Measurements from ENCODE around the gene ESPNL.
"Not testable (repeated sequence)": the region's sequence is repeated elsewhere in the genome, so short reads cannot be mapped to it uniquely, and the experiment has no call there.

ESPNL gene, protein sequence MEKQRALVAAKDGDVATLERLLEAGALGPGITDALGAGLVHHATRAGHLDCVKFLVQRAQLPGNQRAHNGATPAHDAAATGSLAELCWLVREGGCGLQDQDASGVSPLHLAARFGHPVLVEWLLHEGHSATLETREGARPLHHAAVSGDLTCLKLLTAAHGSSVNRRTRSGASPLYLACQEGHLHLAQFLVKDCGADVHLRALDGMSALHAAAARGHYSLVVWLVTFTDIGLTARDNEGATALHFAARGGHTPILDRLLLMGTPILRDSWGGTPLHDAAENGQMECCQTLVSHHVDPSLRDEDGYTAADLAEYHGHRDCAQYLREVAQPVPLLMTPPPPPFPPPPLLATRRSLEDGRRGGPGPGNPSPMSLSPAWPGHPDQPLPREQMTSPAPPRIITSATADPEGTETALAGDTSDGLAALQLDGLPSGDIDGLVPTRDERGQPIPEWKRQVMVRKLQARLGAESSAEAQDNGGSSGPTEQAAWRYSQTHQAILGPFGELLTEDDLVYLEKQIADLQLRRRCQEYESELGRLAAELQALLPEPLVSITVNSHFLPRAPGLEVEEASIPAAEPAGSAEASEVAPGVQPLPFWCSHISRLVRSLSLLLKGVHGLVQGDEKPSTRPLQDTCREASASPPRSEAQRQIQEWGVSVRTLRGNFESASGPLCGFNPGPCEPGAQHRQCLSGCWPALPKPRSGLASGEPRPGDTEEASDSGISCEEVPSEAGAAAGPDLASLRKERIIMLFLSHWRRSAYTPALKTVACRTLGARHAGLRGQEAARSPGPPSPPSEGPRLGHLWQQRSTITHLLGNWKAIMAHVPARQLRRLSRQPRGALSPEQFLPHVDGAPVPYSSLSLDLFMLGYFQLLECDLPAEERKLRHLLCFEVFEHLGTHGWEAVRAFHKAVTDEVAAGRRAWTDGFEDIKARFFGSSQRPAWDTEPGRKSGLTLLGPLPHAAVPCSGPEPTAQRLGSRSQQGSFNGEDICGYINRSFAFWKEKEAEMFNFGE

DNA sequence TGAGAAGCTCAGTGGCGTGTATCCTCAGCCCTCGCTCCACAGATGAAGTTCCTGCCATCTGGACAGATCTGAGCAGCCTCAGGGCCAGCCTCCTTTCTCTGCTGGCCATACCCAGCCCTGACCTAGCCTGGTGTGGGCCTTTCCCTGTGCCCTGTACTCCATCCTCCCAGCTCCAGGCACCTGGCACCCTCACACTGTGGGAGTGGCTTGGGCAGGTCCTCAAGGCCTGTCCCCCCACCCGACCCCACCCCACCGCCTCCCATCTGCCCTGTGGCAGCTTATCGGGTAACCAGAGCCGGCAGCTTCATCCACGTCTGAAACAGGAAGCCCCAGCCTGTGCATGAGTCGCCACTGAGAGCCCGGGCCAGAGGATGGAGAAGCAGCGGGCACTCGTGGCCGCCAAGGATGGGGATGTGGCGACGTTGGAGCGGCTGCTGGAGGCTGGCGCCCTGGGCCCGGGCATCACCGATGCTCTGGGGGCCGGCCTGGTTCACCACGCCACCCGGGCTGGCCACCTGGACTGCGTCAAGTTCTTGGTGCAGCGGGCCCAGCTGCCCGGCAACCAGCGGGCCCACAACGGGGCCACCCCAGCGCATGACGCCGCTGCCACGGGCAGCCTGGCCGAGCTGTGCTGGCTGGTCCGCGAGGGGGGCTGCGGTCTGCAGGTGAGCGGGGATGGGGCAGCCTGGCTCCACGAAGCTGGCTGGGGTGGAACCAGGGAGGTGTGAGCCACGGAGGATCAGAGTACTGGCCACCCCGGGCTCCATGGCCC lies at the start of gene ESPNL:
TSS of gene ESPNL (plus strand) at position 292 of the 772 bp plus-strand sequence. CDS start at position 372, 80 bp downstream.
- no peak for DNase-seq (ENCODE audit: low read depth)

DNA sequence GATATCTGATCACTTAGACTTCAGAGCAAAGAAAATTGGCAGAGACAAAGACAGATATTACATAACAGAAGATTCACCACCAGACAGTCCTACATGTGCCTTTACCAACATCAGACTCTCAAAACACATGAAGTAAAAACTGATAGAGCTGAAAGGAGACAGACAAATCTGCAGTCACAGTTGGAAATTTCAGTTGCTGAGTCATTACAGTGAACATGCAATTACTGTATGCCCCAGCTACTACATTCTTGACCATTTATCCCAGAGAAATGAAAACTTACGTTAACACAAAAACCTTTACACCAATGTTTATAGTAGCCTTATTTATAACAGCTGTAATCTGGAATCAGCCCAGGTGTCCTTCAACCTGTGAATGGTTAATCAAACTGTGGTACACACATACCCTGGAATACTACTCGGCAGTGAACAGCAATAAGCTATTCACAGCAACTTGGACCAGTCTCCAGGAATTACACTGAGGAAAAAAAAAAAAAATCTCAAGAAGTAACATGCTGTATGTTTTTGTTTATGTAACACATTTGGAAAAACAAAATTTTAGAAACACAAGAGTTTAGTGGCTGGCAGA lies 46.9 kb upstream of the ESPNL start:
- no peak for DNase-seq (ENCODE audit: low read depth)

DNA sequence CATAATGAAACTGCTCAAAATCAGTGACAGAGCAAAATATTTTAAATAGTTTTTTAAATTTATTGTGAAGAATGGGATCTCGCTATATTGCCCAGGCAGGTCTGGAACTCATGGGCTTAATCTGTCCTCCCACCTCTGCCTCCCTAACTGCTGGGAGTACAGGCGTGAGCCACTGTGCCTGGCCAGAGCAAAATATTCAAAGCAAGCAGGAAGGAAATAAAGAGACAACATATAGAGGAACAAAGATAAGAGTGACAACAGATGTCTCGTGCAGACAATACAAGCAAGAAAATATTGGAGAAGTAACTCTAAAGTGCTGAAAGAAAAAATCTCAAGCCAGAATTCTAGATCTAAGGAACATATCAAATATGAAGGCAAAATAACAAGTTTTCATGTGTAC lies 44.3 kb upstream of the ESPNL start:
- no peak for DNase-seq (ENCODE audit: low read depth)

DNA sequence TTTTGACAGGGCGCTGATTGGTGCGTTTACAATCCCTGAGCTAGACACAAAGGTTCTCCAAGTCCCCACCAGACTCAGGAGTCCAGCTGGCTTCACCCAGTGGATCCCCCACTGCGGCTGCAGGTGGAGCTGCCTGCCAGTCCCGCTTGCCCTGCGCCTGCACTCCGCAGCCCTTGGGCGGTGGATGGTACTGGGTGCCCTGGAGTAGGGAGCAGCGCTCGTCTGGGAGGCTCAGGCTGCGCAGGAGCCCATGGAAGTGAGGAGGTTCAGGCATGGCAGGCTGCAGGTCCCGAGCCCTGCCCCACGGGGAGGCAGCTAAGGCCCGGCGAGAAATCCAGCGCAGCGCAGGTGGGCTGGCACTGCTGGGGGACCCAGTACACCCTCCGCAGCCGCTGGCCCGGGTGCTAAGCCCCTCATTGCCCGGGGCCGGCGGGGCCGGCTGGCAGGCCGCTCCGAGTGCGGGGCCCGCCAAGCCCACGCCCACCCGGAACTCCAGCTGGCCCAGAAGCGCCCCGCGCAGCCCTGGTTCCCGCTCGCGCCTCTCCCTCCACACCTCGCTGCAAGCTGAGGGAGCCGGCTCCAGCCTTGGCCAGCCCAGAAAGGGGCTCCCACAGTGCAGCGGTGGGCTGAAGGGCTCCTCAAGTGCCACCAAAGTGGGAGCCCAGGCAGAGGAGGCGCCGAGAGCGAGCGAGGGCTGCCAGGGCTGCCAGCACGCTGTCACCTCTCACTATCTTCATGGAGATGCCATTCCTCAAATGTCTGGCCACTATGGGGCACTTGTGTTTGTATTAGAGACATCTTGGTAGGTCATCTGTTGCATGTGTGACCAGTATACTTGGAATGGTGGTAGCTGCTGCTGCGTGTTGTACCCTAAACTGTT lies 42.2 kb upstream of the ESPNL start:
- DNase-seq (ENCODE audit: low read depth) = not testable (repeated sequence)

DNA sequence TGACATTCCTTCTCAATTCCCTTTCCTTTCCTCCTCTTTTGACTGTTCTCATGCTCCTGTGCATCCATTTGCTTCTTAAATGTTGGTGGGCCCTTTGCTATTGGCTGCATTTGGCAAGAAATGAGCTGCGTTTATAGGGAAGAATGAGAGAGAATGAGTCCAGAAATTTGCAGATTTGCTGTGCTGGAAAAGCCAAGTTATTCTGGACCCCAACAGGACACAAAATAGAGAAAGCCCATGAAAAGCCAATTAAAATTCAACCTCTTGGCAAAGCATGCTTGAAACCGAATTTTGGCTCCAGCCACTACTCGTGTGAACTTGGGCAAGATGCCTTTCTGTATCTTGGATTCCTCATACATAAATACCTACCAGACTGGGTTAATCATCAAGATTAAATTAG lies 40.6 kb upstream of the ESPNL start:
- DNase-seq (ENCODE audit: low read depth) = no peak

DNA sequence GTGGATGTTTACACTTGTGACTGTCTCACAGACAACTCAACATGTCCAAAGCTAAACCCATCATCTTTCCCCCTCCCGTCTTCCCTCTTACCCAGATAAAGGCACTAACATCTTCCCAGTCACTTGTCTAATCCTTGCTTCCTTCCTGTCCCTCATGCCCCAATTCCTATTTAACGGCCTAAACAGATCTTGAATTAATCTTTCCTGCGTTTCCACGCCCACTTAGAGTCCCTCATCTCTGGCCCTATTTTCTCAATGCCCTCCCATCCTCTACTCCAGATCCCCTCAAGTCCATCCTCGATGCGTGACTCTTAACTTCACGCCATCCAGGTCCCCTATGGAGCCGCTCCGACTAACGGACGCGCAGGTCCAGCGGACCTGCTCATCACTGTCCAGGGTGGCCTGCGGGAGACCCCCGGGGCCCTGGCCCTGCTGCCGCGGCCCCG lies 40.0 kb upstream of the ESPNL start:
- DNase-seq (ENCODE audit: low read depth) = no peak

DNA sequence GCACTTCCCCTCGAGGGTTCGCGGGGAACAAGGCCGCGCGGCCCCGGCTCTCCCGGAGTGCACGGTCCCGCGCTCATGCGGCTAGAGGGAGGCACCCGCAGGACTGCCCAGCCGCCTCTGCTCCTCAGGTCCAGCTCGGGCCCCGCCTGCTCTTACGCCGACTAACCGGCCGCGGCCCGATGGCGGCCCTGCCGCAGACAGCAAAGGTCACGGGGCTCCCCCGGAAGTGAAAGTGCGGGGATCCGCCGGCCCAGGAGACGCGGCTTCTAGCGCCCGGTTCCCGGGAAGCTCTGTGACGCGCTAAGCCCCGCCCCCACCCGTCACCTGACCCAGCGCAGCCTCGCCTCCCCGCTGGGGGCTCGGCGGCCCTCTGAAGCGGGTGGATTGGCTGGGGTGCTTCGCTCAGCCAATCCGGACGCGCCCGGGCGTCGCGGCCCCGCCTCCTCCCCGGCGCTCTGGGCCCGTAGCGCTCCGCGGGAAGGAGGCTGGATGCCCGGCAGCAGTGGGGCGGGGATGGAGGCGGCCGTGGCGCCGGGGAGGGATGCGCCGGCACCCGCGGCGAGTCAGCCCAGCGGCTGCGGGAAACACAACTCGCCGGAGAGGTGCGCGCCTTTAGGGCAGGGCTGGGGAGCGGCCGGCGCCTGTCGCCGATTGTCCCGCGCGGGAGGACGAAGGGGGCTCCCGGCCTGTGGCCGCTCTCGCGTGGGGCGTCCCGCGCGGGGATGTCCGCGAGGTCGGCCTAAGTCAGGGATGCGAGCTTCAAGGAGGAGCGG lies 39.4 kb upstream of the ESPNL start, which contains the start of gene SCLY:
TSS of gene SCLY (plus strand) at position 460 of the 773 bp plus-strand sequence. CDS start at position 514, 54 bp downstream.
- DNase-seq (ENCODE audit: low read depth) = peak; percentile 89

DNA sequence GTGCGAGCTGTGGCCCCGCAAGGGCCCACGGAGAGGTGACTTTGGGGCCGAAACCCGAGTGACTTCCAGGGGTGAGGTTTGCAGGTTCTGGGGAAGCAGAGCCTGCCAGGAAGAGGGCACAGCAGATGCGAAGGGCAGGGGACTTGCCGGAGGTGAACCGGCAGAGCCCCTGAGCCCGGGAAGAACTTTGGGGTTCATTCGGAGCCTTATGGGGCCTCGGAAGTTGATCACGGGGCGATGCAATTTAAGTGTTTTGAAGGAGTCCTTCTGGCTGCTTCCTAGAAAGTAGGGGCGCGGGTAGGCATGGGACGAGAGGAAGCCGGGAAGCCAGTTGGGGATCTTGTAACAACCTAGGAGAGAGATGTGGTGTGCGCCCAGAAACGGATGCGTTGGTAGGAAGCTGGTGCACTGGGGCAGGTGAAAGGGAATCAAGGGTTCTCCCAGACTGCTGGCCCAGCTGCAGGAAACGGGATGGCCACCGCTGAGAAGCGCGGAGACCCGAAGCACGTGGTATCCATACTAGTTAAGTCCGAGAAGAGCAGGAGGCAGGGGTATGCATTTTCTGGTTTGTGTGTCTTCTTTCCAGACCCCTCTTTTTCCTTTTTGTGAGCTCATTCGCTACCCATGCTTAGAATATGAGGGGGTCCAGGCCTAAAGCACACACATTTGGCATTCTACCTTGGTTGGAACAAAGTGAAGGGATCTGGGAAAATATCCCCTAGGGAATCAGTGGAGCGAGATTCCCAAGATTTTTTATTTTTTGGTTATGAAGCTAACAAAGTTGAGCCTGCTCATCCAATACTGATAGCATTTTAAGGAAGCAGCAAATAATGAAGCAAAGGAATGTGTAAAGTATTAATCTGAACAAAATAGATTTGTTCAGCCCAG lies 38.6 kb upstream of the ESPNL start:
- DNase-seq (ENCODE audit: low read depth) = no peak

DNA sequence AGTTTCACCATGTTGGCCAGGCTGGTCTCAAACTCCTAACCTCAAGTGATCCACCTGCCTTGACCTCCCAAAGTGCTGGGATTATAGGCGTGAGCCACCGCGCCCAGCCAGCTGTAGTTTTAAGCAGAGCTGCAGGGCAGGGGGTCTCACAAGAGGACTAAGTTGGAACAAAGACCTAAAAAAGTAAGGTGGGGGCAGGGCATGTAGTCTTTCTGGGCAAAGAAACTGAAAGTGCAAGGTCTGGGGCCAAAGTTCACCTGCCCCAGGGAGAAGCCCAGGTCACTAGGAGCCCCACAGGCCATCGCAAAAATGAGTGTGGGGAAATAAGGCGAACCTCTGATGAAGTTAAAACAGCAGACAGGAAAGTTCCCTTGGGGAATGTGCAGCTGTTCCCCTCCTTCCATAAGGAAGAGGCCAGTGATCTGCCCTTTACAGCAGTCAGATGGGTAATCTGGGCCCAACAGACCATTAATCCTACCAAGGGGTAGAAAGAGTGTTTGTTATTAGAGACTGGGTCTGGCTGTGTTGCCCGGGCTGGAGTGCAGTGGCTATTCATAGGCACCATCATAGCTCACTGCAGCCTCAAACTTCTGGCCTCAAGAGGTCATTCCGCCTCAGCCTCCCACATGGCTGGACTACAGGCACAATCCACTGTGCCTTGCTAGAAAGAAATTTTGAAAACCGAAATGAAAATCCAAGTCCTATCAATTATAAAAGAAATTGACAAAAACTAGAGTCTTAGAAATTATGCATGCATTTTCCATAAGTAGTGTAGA lies 36.5 kb upstream of the ESPNL start:
- DNase-seq (ENCODE audit: low read depth) = no peak

DNA sequence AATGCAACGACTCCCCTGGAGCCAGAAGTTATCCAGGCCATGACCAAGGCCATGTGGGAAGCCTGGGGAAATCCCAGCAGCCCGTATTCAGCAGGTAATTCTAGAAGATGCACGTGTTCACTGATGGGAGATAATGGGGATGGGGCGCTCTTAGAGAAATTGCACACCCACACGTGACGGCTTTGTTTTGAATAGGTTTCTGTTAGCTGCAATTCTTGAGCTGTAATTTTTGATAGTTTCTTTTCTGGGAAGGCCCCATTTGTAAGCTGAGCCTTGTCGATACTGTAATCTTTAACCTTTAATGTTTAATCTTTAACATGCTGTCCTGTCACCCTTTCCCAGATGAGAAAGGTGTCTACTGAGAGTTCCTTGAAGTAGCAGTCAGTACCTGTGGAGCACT lies 35.8 kb upstream of the ESPNL start:
- DNase-seq (ENCODE audit: low read depth) = no peak

DNA sequence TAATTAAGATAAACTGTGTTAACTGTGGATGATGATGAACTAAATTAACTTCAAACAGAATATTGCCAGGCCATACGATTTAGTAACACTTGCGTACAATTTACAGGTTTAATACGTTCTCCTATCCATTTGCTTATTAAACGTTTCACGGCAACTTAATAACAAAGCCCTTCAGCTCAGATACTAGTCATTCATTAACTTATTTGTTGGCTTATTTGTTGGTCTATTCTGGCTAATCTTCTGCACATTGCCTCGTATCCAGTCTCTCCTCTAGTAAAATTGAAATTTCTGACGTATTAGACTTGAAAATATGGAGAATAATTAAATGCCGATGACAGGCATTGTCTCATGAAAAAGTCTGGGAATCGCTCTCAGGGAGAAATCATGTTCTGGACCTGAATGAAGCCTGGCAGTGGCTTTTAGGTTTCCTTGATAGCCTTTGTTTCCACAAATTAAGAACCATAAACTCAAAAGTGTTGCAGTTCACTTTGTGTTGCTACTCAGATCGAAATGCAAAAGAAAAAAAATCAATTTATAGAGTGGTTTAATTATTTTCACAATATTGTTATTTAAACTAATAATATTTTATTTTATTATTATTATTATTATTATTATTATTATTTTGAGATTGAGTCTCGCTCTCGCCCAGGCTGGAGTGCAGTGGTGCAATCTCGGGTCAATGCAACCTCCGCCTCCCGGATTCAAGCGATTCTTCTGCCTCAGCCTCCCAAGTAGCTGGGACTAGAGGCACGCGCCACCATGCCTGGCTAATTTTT lies 34.9 kb upstream of the ESPNL start:
- DNase-seq (ENCODE audit: low read depth) = no peak

DNA sequence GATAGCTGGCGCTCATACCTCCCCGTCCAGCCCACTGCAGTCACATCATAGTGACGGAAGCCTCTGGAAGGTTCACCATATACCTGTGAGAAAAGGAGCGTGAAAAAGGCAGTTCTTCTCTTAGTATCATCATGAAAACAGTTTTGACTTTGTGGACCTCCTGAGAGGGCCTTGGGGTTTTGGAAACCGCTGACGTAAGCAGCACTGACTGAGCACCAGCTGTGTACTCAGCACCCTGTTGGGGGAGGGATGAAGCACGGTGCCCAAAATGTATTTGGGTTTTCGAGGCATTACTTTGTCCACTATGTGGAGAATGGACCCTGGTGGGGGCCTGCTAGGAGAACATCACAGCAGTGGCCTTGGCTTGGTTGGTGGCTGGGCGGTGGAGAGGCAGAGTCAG lies 33.9 kb upstream of the ESPNL start:
- no peak for DNase-seq (ENCODE audit: low read depth)

DNA sequence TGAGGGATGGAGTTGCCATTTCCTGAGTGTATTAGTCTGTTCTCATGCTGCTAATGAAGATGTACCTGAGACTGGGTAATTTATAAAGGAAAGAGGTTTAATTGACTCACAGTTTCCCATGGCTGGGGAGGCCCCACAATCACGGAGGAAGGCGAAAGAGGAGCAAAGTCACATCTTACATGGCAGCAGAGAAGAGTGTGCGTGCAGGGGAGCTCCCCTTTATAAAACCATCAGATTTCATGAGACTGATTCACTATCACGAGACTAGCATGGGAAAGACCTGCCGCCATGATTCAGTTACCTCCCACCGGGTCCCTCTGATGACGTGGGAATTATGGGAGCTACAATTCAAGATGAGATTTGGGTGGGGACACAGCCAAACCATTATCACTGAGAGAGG lies 33.4 kb upstream of the ESPNL start:
- DNase-seq (ENCODE audit: low read depth) = not testable (repeated sequence)

DNA sequence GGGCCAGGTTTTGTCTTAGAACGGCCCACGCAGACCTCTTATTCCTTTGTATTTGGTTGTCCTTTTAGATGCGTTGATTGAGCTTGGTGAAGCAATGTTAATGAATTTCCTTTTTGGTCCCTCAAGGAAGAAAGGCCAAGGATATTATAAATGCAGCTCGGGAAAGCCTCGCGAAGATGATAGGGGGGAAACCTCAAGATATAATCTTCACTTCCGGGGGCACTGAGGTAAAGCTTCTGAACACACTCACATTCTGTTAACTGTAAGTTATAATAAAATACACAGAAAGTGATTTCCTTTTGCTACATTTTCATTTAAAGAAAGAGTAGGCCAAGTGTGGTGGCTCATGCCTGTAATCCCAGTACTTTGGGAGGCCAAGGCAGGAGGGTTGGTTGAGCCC lies 32.2 kb upstream of the ESPNL start:
- DNase-seq (ENCODE audit: low read depth) = no peak

DNA sequence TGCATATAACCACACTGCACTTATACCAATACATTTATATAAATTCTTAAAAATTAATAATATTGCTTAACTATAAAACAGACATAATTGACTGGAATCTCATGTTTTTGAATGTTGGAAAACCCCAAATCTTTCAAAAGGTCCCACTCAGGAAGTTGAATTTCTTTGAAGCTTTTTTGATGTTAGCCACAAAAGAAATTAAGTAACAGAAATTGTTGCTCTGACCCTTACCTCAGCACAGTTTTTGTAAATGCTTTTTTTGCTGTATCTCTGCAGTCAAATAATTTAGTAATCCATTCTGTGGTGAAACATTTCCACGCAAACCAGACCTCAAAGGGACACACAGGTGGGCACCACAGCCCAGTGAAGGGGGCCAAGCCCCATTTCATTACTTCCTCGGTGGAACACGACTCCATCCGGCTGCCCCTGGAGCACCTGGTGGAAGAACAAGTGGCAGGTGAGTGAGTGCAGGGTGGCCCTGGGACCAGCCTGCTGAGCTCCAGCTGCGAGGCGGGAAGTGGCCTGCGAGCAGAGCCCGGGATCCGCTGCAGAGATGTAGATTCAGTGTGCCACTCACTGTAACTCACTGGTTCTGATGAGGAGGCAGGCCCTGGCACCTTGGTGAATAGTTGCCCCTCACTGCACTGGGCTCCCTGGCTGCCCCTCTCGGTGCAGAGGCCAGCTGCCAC lies 31.0 kb upstream of the ESPNL start:
- DNase-seq (ENCODE audit: low read depth) = no peak

DNA sequence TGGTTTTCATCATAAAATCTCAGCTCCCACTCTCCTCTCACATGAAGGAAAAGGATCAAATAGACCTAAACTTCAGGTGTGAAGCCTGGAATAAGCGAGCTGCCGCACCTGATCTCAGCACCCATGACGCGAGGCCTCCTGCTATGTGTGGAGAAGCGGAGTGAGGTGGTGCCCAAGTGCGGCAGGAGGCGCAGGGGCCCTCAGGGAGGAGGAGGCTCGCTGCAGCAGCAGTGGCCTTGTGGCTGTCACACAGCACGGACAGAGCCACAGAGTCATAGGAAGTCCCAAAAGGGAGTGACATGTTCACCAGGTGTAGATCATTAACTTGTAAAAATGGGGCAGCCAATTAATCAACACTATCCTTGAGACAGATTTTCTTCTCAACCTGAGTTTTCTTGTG lies 30.3 kb upstream of the ESPNL start:
- DNase-seq (ENCODE audit: low read depth) = no peak

All from stimulated activated CD8-positive, alpha-beta memory T cell treated with anti-CD3 and anti-CD28 coated beads, Interleukin-12 subunit alpha, Interleukin-12 subunit beta, amount 100 ng/mL, for 1 hour (primary cell).